Renal cortical epithelial cell (primary cell): ENCODE measurements around the gene PSMB5. TPM values are rescaled to one million over a fixed set of nuclear protein-coding genes. Genes with fewer than 3 reads are reported as not detected.
A peak's percentile ranks its signal among the peaks of the same experiment; 100 is the strongest.

Experiments
- DNase-seq: peaks from one replicate; pipeline ENCODE4 v3.0.0-alpha.2; 2011; ENCODE audit warnings: low read depth
- total RNA-seq: library from RNA; depleted of rRNA; stranded (reverse); fragments of >200 nt; gene quantifications from 2 replicates; pipeline ENCODE4 v1.2.3, GENCODE V29; 2014

The PSMB5 gene
- total RNA-seq, 1 donor from 2014 or later, result 167 TPM

GRCh38 chr14:22987291-22987690 lies 47.4 kb downstream of the PSMB5 start:
- no peak for DNase-seq

GRCh38 chr14:22986508-22987054 lies 48.1 kb downstream of the PSMB5 start:
- peak; percentile 81 for DNase-seq

GRCh38 chr14:22985894-22986507 lies 48.7 kb downstream of the PSMB5 start:
- no peak for DNase-seq

DNA sequence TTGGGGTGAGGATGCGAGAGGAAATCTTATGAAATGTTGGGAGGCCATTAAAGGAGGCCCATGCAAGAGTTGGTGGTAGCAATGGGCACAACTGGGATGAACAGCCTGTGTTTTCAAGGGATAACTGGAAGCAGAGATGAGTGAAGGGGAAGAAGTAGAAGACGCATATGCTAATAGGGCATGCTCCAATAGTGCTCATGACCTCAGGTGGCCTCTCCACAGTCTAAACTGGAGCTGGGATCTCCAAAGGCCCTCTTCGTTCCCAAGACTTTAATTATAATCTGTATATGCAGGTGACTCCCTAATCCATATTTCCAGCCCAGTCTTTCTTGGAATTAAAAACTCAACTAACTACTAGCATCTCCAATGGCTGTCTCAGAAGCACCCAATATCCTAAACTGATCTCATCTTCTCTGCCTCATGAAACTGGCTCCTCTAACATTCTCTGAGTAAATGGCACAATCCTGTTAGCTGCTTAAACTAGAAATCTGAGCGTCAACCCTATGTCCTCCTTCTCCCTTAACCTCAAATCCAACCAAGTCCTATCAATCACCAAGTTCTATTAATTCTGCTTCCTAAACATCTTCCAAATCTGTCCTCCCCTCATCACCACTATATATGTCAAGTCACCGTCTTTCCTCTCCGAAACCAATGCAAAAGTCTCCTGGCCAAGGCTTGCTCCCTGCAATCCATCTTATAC lies 49.6 kb downstream of the PSMB5 start:
- no peak for DNase-seq

DNA sequence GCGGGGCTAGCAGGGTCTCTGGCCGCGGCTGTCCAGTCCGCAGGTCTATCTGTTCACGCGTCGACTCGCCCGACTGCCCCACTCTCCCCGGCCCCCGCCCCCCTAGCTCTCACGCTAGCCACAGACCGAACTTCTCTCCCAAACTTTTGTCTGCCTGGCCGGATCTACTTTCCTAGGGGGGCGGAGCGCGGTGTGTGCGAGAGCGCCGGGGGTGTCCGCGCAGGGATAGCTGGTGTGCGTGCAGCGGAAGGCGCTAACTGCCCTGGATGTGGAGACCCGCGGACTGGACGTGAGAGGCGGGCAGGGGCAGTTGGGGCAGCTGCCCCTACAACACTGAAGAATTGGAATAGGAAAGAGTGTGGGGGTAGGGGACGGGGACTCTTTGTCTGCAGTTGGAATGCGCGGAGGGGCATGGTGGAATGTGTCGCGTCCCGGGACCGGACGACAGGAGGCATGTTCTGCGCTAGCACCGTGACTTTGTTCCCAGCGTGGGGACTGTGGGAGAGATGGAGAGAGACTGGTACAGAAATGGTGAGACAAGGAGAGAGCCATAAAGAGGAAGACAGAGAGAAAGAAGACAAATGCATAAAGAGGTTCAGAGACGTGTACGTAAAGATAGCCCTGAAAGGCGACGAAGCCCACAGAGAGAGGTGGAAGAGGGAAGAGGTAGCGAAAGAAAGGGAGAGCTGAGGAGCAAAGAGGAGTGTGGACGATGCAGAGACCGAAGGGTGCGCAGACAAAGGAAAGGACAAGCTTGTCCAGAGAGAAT lies 52.0 kb downstream of the PSMB5 start, which contains the start of gene AJUBA:
Gene AJUBA (minus strand): TSS at position 75 of the 769 bp plus-strand sequence. CDS start 285 bp downstream, outside the sequence.
- DNase-seq, result peak; percentile 71

- no peak for DNase-seq
These were observed 52.7 kb downstream of the PSMB5 start for GRCh38 chr14:22981876-22982476.

DNA sequence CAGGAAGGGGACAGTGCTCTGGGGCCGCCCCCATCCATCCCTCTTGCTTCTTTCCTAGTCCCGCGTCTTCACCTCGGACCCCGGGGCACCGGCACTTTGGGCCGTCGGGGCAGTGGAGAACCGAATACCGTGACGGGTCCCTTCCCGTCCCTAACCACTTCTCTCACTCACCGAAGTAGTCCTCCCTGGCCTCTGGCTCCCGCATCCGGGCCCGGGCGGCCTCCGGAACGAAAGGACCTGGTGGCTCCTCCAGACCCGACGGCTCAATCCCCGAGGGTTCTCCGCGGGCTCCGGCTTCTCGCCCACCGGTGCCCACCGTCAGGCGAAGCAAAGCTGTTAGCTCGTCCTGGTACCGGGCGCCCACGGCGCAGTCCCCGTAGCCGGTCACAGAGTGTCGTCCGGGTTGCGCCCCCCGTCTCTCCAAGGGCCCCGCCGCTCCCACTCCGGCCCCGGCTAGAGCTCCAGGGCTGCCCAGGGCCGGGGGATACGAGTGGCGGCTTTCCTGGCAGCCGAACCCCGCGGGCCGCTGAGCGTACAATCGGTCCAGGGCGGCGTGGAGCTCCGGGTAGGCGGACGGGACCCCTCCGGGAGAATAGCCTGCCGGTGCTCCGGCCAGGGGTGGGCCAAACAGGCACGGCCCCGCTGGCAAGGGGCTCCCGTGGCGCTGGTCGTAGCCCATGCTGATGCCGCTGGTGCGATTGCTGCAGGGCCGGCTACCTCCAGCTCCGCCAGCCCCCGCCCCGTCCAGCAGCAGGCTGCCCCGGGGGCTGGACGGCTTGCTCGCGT lies 53.4 kb downstream of the PSMB5 start:
- no peak for DNase-seq

DNA sequence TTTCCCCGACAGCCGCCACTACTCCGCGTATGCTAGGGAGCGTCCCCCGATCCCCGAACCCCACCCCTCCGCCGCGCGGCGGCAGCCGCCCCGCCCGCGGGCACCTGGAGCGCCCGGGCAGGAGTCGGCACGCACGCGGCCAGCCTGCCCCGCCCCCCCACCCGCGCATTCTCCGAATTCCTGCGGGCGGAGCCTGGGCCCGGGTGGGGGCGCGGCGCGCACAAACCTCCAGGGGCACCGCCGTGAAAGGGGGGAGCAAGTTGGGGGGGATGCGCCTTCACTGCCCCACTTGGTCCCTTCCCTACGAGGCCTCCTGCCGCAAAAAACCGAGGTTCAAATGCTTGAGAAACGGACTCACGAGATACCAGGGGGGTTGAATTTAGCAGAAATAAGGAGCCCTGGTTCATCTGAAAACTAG lies 54.0 kb downstream of the PSMB5 start:
- peak; percentile 14 for DNase-seq

DNA sequence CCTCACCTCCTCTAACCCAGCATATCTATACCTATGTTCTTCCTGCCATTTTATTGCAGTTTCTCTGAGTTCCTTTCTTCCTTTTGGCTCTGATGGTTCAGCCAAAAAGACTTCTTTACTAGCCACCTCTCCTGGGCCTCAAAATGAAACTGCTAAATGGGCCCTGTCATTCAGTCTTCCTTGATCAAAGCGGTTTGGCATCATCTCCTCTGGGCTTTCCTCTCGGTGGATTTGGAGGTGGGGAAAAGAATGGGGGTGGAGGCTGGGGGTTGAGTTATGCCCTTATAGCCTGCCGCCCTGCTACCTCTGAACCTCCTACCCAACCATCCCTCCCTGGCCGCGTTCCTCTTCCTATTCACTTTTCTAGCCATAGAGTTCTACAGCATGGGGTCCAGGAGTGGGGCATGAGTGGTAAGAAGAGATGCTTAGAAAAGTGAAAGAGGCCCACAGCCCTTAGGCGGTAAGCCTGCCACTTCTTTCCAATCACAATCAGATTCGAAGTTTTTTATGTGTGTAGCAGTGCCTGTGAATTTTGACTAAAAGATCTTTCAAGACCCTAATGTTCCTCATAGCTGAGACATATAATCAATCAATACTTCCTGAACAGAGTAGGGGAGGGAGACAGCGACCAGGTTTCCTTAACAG lies 54.8 kb downstream of the PSMB5 start:
- peak; percentile 7 for DNase-seq

DNA sequence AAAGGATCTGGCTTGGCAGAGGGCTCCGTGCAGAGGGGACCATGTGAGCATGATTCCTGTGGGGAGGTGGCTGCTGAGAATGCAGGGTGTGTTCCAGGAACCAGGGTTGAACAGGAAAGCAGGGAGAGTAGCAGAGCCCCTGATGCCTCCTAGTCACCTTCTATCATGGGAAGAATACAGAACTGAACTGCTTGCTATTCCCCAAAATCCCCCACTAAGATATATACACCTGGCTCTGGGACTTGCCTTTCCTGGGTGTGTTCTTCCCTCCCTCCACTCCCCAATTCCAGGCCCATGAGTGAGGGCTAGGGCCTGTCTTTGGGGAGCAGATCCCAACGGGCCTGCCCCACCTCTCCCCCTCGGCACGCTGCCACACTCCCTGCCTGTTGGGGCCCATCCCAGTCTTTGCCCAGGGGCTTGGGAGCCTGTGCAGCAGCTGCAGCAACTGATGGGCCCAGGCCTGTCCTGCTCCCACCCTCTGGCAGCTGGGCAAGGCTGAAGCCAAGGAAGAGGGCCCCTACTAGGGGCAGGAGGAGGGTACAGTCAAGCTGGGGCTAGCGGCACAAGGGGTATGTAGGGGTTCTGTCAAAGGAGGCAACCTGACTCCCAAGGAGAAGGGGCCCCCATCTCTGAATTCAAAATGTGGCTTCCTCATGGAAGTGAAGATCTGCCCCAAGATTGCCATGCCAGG lies 55.6 kb downstream of the PSMB5 start:
- DNase-seq, result no peak

GRCh38 chr14:22978487-22978837 lies 56.2 kb downstream of the PSMB5 start:
- no peak for DNase-seq

GRCh38 chr14:22977684-22978486 lies 56.8 kb downstream of the PSMB5 start:
- DNase-seq, result peak; percentile 89

DNA sequence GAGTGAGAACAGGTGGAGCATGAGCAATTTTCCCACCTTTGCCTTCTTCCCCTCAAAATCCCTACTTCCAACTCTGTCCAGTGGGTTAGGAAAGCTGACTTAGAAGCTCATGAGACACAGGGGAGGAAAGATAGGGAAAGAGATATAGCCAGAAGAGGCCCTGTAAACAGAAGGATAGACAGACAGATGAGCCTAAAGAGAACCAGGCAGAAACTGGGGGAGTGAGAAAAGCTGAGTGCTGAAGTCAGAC lies 57.3 kb downstream of the PSMB5 start:
- no peak for DNase-seq

- DNase-seq, result peak; percentile 84
These were observed 57.9 kb downstream of the PSMB5 start for GRCh38 chr14:22976620-22977433.
